ENCODE results near the gene DLG2. TPM values are rescaled to one million over a fixed set of nuclear protein-coding genes. Genes with fewer than 3 reads are reported as not detected.

The DLG2 gene
- total RNA-seq, 3 donors from 2014 or later (not counting 1 experiment from before 2014, with no cell fraction given): 1.7 to 2.9 (median 2.2) TPM

DNA sequence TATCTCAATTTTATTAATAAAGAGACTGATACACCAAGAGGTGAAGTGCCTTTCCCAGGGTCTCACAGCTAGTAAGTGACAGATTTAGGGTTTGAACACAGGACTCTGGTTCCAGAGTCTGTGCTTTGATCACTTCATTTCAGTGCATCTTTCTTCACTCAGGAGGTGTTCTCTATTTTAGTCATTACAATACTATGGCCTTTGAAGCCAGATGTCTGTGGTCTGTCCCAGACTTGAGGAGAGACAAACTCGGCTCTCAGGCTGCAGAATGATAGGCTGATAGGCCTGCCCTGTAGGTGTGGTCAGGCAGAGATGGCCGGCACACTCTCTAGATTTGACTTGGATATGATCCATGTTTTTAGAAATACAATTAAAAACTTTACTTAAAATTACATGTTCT lies 1862.5 kb downstream of the DLG2 start:
- ATAC-seq (no peak), DNase-seq (no peak)
- H3K27ac ChIP-seq (ENCODE audit: low read length): no peak overlapping the region
- Mint-ChIP-seq H3K4me1 (no peaks in the 10 kb centered on the region), H3K4me3 (no peak overlapping the region), H3K9me3 (peaks cover 0 to 5% of the 10 kb centered on the region in 2 donors), H3K27me3 (ENCODE audit: low read depth in 2 of 2) (no peaks in the 10 kb centered on the region), H3K36me3 (no peaks in the 10 kb centered on the region), H3K27ac (no peak overlapping the region)
- TF ChIP-seq, protein P1, sequence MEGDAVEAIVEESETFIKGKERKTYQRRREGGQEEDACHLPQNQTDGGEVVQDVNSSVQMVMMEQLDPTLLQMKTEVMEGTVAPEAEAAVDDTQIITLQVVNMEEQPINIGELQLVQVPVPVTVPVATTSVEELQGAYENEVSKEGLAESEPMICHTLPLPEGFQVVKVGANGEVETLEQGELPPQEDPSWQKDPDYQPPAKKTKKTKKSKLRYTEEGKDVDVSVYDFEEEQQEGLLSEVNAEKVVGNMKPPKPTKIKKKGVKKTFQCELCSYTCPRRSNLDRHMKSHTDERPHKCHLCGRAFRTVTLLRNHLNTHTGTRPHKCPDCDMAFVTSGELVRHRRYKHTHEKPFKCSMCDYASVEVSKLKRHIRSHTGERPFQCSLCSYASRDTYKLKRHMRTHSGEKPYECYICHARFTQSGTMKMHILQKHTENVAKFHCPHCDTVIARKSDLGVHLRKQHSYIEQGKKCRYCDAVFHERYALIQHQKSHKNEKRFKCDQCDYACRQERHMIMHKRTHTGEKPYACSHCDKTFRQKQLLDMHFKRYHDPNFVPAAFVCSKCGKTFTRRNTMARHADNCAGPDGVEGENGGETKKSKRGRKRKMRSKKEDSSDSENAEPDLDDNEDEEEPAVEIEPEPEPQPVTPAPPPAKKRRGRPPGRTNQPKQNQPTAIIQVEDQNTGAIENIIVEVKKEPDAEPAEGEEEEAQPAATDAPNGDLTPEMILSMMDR (IDR thresholded peaks at IDR 0.05): no peak
- H3K27me3 ChIP-seq (ENCODE audit: control insufficient read depth, insufficient read depth, low read length): no peaks in the 10 kb centered on the region
- H3K36me3 ChIP-seq (ENCODE audit: control insufficient read depth, insufficient read depth, low read length): no peaks in the 10 kb centered on the region
- no peaks in the 10 kb centered on the region for H3K9me3 ChIP-seq (ENCODE audit: control insufficient read depth, insufficient read depth, low read length)
- intact Hi-C loops (cut with micrococcal nuclease): no loop called here
- H3K4me3 ChIP-seq (ENCODE audit: low read length): no peak overlapping the region
- WGBS (ENCODE audit: insufficient coverage): 73% methylated on average over 1 of the region's 2 CpGs
- no peaks in the 10 kb centered on the region for H3K4me1 ChIP-seq (ENCODE audit: control insufficient read depth, insufficient read depth, low read length)

GRCh38 chr11:83760932-83761331 lies 1866.2 kb downstream of the DLG2 start:
- Mint-ChIP-seq H3K27me3 (ENCODE audit: low read depth in 2 of 2) (no peaks in the 10 kb centered on the region), H3K4me3 (no peak overlapping the region), H3K27ac (no peak overlapping the region), H3K4me1 (no peaks in the 10 kb centered on the region), H3K36me3 (no peaks in the 10 kb centered on the region), H3K9me3 (peaks cover 3 to 5% of the 10 kb centered on the region in 2 donors)
- H3K4me3 ChIP-seq (ENCODE audit: low read length): no peak overlapping the region
- H3K27me3 ChIP-seq (ENCODE audit: control insufficient read depth, insufficient read depth, low read length): no peaks in the 10 kb centered on the region
- no peaks in the 10 kb centered on the region for H3K9me3 ChIP-seq (ENCODE audit: control insufficient read depth, insufficient read depth, low read length)
- ATAC-seq (no peak), DNase-seq (no peak)
- intact Hi-C loops (cut with micrococcal nuclease): no loop called here
- TF ChIP-seq, protein P1 (IDR thresholded peaks at IDR 0.05): no peak
- no peaks in the 10 kb centered on the region for H3K4me1 ChIP-seq (ENCODE audit: control insufficient read depth, insufficient read depth, low read length)
- H3K36me3 ChIP-seq (ENCODE audit: control insufficient read depth, insufficient read depth, low read length): no peaks in the 10 kb centered on the region
- no peak overlapping the region for H3K27ac ChIP-seq (ENCODE audit: low read length)
- whole genome bisulfite sequencing (ENCODE audit: insufficient coverage): 59% methylated on average over 1 of the region's 1 CpG

GRCh38 chr11:83759148-83759547 lies 1868.0 kb downstream of the DLG2 start:
- H3K27me3 Mint-ChIP-seq (ENCODE audit: low read depth in 2 of 2): no peaks in the 10 kb centered on the region
- WGBS (ENCODE audit: insufficient coverage): 77% methylated on average over 4 of the region's 4 CpGs

DNA sequence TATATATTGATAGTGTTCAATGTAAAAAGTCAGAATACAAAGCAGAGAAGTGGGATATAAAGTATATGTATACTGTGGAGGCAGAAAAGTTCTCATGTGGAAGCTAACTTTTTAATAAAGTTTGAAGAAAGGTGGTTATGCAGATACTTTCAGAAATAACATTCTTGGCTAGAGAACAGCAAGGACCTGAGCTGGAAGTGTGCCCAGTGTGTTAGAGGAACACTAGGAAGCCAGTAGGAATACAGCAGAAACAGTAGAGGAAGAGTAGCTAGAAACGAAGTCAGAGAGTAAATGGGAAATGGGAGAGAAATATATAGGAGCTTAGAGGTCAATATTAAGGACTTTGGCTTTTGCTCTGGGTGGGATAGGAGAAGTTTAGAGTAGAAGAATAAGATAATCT lies 1876.1 kb downstream of the DLG2 start:
- H3K4me1 Mint-ChIP-seq: no peaks in the 10 kb centered on the region
- Histone ChIP-seq H3K4me1 (ENCODE audit: control insufficient read depth, insufficient read depth, low read length) (no peaks in the 10 kb centered on the region), H3K36me3 (ENCODE audit: control insufficient read depth, insufficient read depth, low read length) (no peaks in the 10 kb centered on the region), H3K27ac (ENCODE audit: low read length) (no peak overlapping the region), H3K9me3 (ENCODE audit: control insufficient read depth, insufficient read depth, low read length) (no peaks in the 10 kb centered on the region), H3K27me3 (ENCODE audit: control insufficient read depth, insufficient read depth, low read length) (no peaks in the 10 kb centered on the region), H3K4me3 (ENCODE audit: low read length) (no peak overlapping the region)
- peaks cover 0 to 2% of the 10 kb centered on the region in 2 donors for H3K27me3 Mint-ChIP-seq (ENCODE audit: low read depth in 2 of 2)
- no peak overlapping the region for H3K27ac Mint-ChIP-seq
- H3K9me3 Mint-ChIP-seq: peaks cover 10% of the 10 kb centered on the region in 2 donors
- WGBS (ENCODE audit: insufficient coverage): 61% methylated on average over 1 of the region's 1 CpG
- intact Hi-C loops (cut with micrococcal nuclease): no loop called here
- DNase-seq (no peak), ATAC-seq (no peak)
- H3K36me3 Mint-ChIP-seq: no peaks in the 10 kb centered on the region
- TF ChIP-seq, protein P1 (IDR thresholded peaks at IDR 0.05): no peak
- H3K4me3 Mint-ChIP-seq: no peak overlapping the region

More at GRCh38 chr11:83759148-83759547, 1868.0 kb downstream of the DLG2 start:
- no peaks in the 10 kb centered on the region for H3K36me3 Mint-ChIP-seq
- no peak for ATAC-seq
- Histone ChIP-seq H3K27ac (ENCODE audit: low read length) (no peak overlapping the region), H3K4me1 (ENCODE audit: control insufficient read depth, insufficient read depth, low read length) (no peaks in the 10 kb centered on the region), H3K27me3 (ENCODE audit: control insufficient read depth, insufficient read depth, low read length) (no peaks in the 10 kb centered on the region), H3K36me3 (ENCODE audit: control insufficient read depth, insufficient read depth, low read length) (no peaks in the 10 kb centered on the region), H3K4me3 (ENCODE audit: low read length) (no peak overlapping the region), H3K9me3 (ENCODE audit: control insufficient read depth, insufficient read depth, low read length) (no peaks in the 10 kb centered on the region)
- DNase-seq: no peak
- no peaks in the 10 kb centered on the region for H3K4me1 Mint-ChIP-seq
- peaks cover 2 to 5% of the 10 kb centered on the region in 2 donors for H3K9me3 Mint-ChIP-seq
- H3K27ac Mint-ChIP-seq: no peak overlapping the region
- intact Hi-C loops (cut with micrococcal nuclease): no loop called here
- no peak overlapping the region for H3K4me3 Mint-ChIP-seq
- TF ChIP-seq, protein P1 (IDR thresholded peaks at IDR 0.05): no peak
